Suppressor macrophage (primary cell): ENCODE measurements around the gene ZNF236.
A peak's percentile ranks its signal among the peaks of the same experiment; 100 is the strongest.
"Not testable (repeated sequence)": the region's sequence is repeated elsewhere in the genome, so short reads cannot be mapped to it uniquely, and the experiment has no call there.

Experiments
- DNase-seq, 4 experiments: peaks; one replicate each; pipeline ENCODE4 v3.0.0-alpha.2; 2020 to 2022

The ZNF236 gene

GRCh38 chr18:77009675-77010074 lies 187.3 kb downstream of the ZNF236 start:
- no peak for DNase-seq

GRCh38 chr18:77012120-77012519 lies 189.8 kb downstream of the ZNF236 start:
- no peak for DNase-seq

DNA sequence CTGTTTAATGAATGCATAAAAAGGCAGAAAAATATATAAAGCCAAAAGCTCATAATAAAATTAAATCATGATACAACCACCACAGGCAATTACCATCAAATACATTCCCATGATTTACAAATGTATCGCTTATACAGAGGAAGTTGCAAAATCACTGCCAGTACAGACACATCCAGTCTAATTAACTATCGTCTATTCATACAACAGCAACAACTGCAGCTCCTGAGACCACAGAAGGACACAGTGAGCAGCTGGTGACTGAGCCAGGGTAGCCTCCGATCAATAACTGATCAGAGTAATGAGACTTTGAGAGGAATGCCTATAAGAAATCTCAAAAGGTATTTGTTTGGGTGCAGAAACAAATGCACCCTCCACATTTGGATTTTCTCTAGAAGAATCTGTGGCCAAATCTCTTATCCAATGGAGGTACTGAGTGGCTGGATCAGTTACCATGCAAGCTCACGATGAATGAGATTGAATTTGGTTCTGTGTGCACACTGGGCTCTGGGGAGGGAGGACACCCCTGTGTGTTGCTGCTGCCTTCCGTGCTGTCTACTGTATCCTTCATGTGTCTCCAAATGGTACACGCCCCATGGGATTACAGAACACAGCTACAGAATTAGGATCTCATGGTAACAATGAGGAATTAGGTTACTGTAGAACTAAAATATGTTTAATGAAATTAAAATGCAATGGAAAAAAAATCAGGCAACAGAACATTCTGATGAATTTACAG lies 190.6 kb downstream of the ZNF236 start:
- DNase-seq = peak in 2 of 4 experiments; percentile 43 to 45

- DNase-seq = peak; percentile 91 to 98 (median 94)
Measured at GRCh38 chr18:77013811-77014521, 191.6 kb downstream of the ZNF236 start.

DNA sequence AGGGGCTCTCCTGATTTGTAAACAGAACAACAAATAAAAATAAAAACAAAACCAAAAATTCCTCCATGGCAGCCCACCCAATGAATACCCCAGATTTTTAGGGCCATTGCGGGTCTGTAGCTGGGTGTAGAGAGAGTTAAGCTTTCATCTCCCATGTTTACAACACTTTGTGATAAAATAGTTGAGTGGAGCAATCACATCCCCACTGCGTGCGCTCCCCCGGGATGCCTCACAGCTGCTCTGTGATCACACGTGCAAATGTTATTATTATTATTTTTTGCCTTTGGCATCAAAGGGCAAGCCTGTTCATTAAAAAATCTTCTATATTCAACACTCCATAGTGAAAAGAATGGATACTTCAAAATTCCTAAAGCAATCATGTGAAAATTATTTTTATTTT lies 192.2 kb downstream of the ZNF236 start:
- DNase-seq = no peak

GRCh38 chr18:77015169-77015568 lies 192.8 kb downstream of the ZNF236 start:
- peak; percentile 73 to 87 (median 78) for DNase-seq

- no peak for DNase-seq
Measured at GRCh38 chr18:77015771-77016710, 193.7 kb downstream of the ZNF236 start.

- DNase-seq = no peak
Measured at GRCh38 chr18:77016936-77017335, 194.6 kb downstream of the ZNF236 start.

DNA sequence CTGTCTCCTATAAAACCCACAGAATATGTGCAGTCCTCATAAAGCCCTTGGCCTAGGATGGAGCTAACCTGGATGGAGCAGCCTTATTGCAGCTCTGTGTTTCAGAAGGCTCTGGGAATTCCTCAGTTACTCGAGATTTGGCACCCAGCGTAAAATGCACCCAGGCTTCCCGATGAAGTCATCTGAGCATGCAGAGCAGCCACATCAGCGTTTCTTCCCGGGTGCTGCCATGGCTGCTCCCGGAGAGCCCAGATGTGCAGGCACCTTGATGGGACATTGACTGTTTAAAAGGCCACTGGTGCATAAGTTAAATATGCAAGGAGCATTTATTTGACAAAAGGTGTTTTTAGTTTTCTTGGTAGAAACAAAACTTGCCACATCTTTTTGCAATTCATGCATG lies 195.0 kb downstream of the ZNF236 start:
- DNase-seq = no peak

DNA sequence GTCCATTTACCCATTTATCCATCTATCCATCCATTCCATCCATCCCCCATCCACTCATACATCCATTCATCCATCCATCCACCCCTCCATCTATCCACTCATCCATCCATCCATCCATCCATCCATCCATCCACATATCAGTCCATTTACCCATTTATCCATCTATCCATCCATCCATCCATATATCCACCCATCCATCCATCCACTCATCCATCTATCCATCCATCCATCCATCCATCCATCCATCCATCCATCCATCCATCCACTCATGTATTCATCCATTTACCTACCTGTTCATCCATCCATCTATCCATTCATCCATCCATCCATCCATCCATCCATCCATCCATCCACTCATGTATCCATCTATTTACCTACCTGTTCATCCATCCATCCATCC lies 196.3 kb downstream of the ZNF236 start:
- not testable (repeated sequence) for DNase-seq

DNA sequence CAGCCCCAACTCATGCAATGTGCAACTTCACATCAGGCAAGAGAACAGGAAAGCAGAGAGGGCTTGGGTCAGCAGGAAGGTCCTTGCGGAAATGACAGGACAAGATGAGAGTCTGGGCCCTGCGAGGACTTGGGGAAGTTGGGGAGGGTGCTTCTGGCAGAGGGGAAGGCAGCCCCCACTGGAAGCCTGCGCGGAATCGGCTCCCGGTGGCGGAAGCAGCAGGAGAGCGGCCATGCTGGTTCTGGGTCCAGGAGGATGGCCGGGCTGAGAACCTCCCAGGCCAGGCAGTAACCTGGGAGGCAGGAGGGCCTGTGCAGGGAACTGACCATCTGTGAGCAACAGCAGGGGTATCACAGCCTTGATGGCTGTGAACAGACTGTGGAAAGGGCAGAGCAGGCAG lies 197.3 kb downstream of the ZNF236 start:
- no peak for DNase-seq
